Endothelial cell of umbilical vein (primary cell): ENCODE data around the gene ENHO. TPM values are rescaled to one million over a fixed set of nuclear protein-coding genes. Genes with fewer than 3 reads are reported as not detected.

Experiments used
- BruUV-seq: library from RNA; stranded (reverse); fragments of 400-500 nt; replicated peaks from 2 replicates; lab custom pipeline; 2021; lab: Mats Ljungman, UMichigan
- CTCF ChIA-PET: fragments of 300-600, 350-600 bp; sonication (Branson Sonifier 250); formaldehyde crosslinking; loops from one replicate; lab custom pipeline; 2021; ENCODE audit warnings: antibody characterized with exemption, inconsistent platforms; lab: Charles Lee
- POLR2A ChIA-PET: fragments of 300-600, 350-600 bp; sonication (Branson Sonifier 250); formaldehyde crosslinking; loops from one replicate; lab custom pipeline; 2021; ENCODE audit warnings: antibody characterized with exemption, inconsistent platforms; lab: Charles Lee
- DNase-seq: peaks from one replicate; pipeline ENCODE4 v3.0.0-alpha.2; 2011; ENCODE audit warnings: low read depth, low spot score
- FAIRE-seq: peaks from 2 replicates; lab custom pipeline; 2011; peaks lifted over from hg19 to GRCh38; lab: Jason Lieb, UNC
- H2AFZ ChIP-seq: 2 replicates; pipeline ENCODE4 v1.6.0; 2012; ENCODE audit warnings: low read depth, low read length, control low read depth, inconsistent platforms
- H3K27ac ChIP-seq: 2 replicates; pipeline ENCODE4 v1.5.1; 2011; ENCODE audit warnings: low read depth, mild to moderate bottlenecking, control low read depth, low read length, moderate library complexity; ENCODE audit not compliant: insufficient read depth
- H3K27me3 ChIP-seq, 2 experiments: 2 replicates each; pipeline versions ENCODE4 v1.6.0 to v1.6.1; 2011; ENCODE audit warnings: low read length in 2 of 2, mixed read lengths in 1 of 2; ENCODE audit not compliant: control insufficient read depth in 2 of 2, insufficient read depth in 2 of 2
- H3K36me3 ChIP-seq, 2 experiments: 2 replicates in 1 of 2; 3 replicates in 1 of 2; pipeline ENCODE4 v1.5.1; 2011; ENCODE audit warnings: low read length in 2 of 2, mild to moderate bottlenecking in 1 of 2, moderate library complexity in 1 of 2; ENCODE audit not compliant: control insufficient read depth in 2 of 2, insufficient read depth in 2 of 2; ENCODE audit errors: extremely low read depth in 1 of 2
- H3K4me1 ChIP-seq: 3 replicates; pipeline ENCODE4 v1.5.1; 2011; ENCODE audit warnings: mild to moderate bottlenecking, low read length; ENCODE audit not compliant: control insufficient read depth, insufficient read depth; ENCODE audit errors: extremely low read depth
- H3K4me2 ChIP-seq: 2 replicates; pipeline ENCODE4 v1.6.1; 2011; ENCODE audit warnings: low read length, control low read depth, mixed read lengths; ENCODE audit not compliant: insufficient read depth
- H3K4me3 ChIP-seq, 3 experiments: fragments of 200-600 bp in 1 of 3; sonication (generic), shearing (Covaris generic) in 1 of 3; replicated peaks in 1 of 3; 2 replicates each; pipeline ENCODE4 v1.5.1; 2011 to 2016; ENCODE audit warnings: control low read depth in 3 of 3, low read length in 3 of 3, mild to moderate bottlenecking in 2 of 3, inconsistent platforms in 1 of 3, low read depth in 1 of 3, moderate library complexity in 1 of 3; ENCODE audit not compliant: insufficient read depth in 1 of 3
- H3K79me2 ChIP-seq: 2 replicates; pipeline ENCODE4 v1.6.0; 2012; ENCODE audit warnings: low read length, inconsistent platforms; ENCODE audit not compliant: control insufficient read depth, insufficient read depth
- H3K9ac ChIP-seq: replicated peaks from 2 replicates; pipeline ENCODE3; 2011; ENCODE audit warnings: low read length, control low read depth; ENCODE audit not compliant: insufficient read depth; ENCODE audit errors: extremely low read depth
- H3K9me1 ChIP-seq: replicated peaks from 3 replicates; pipeline ENCODE4 v1.6.0; 2011; ENCODE audit warnings: mild to moderate bottlenecking, low read length; ENCODE audit not compliant: control insufficient read depth, insufficient read depth; ENCODE audit errors: extremely low read depth
- H3K9me3 ChIP-seq: replicated peaks from 2 replicates; pipeline ENCODE4 v1.5.1; 2012; ENCODE audit warnings: low read length, inconsistent platforms; ENCODE audit not compliant: control insufficient read depth, insufficient read depth
- H4K20me1 ChIP-seq: replicated peaks from 2 replicates; pipeline ENCODE3; 2011; ENCODE audit warnings: mild to moderate bottlenecking, low read length; ENCODE audit not compliant: control insufficient read depth, insufficient read depth; ENCODE audit errors: extremely low read depth
- CTCF ChIP-seq, 2 donors: IDR thresholded peaks; 1 replicate in 1 of 2; 2 replicates in 1 of 2; pipeline ENCODE4 v1.5.1; 2011; ENCODE audit warnings: low read length in 2 of 2, mild to moderate bottlenecking in 2 of 2, moderate library complexity in 2 of 2, control low read depth in 1 of 2, inconsistent platforms in 1 of 2, low read depth in 1 of 2; ENCODE audit not compliant: insufficient read depth in 1 of 2; ENCODE audit errors: extremely low read depth in 1 of 2
- EZH2 ChIP-seq: IDR thresholded peaks from 2 replicates; pipeline ENCODE4 v1.6.1; 2012; ENCODE audit warnings: borderline replicate concordance, low read depth, mild to moderate bottlenecking, moderate library complexity, low read length, inconsistent platforms; ENCODE audit not compliant: severe bottlenecking
- FOS ChIP-seq: IDR thresholded peaks from 2 replicates; pipeline ENCODE4 v1.6.1; 2011; ENCODE audit warnings: mild to moderate bottlenecking, low read length, moderate library complexity, borderline replicate concordance; ENCODE audit not compliant: insufficient read depth
- GATA2 ChIP-seq: IDR thresholded peaks from 2 replicates; pipeline ENCODE4 v1.7.0; 2011; ENCODE audit warnings: low read depth, mild to moderate bottlenecking, moderate library complexity, mixed read lengths, low read length; ENCODE audit not compliant: insufficient read length, insufficient read depth
- JUN ChIP-seq: IDR thresholded peaks from 2 replicates; pipeline ENCODE4 v1.6.1; 2011; ENCODE audit warnings: borderline replicate concordance, low read depth; ENCODE audit not compliant: insufficient read length, insufficient read depth
- MAX ChIP-seq: IDR thresholded peaks from 2 replicates; pipeline ENCODE4 v1.6.1; 2011; ENCODE audit not compliant: insufficient read depth, insufficient read length
- MYC ChIP-seq: IDR thresholded peaks from one replicate; pipeline ENCODE4 v1.6.1; 2011; ENCODE audit warnings: mild to moderate bottlenecking, low read depth, low read length
- POLR2A ChIP-seq: IDR thresholded peaks from 2 replicates; pipeline ENCODE4 v1.6.1; 2012; ENCODE audit warnings: low read depth, mild to moderate bottlenecking, control low read depth, low read length
- POLR2AphosphoS5 ChIP-seq: IDR thresholded peaks from 2 replicates; pipeline ENCODE4 v1.6.1; 2012; ENCODE audit warnings: low read depth, mild to moderate bottlenecking, control low read depth, low read length, moderate library complexity; ENCODE audit not compliant: insufficient read depth
- dilution Hi-C: fragments of 300-500 bp; cut with MboI; formaldehyde crosslinking; loops from one replicate; pipeline ENCODE4 v1.15.0; 2019; ENCODE audit warnings: low sequenced_read_pairs; ENCODE audit not compliant: extremely low pct_ligation_motif_present
- intact Hi-C: fragments of 100-400 bp; cut with micrococcal nuclease; formaldehyde crosslinking; loops from one replicate; pipeline ENCODE4 v1.10.0; 2022
- polyA plus RNA-seq, 4 experiments: library from polyadenylated mRNA; depleted of rRNA in 3 of 4; stranded (reverse) in 3 of 4; unstranded in 1 of 4; fragments of >200 nt; gene quantifications; 2 replicates each; pipeline versions ENCODE4 v1.2.1 to v1.2.3, GENCODE V29; 2011 to 2012; ENCODE audit warnings: missing spikeins in 1 of 4
- total RNA-seq: library from RNA; stranded (reverse); gene quantifications from 2 replicates; pipeline ENCODE4 v1.2.3, GENCODE V29; 2021

The ENHO gene
- total and polyA plus RNA-seq, 2 donors (not counting 3 experiments of a cell fraction or from before 2014, with no cell fraction given), result 0.10 TPM; not detected in 1

GRCh38 chr9:34508463-34508862, 14.3 kb downstream of the ENHO start:
- H2AFZ ChIP-seq, result no peak overlapping the region
- H3K9me1 ChIP-seq, result no peaks in the 10 kb centered on the region
- no peak for DNase-seq
- no peak overlapping the region for H3K4me2 ChIP-seq
- no peaks in the 10 kb centered on the region for H3K9me3 ChIP-seq
- CTCF ChIA-PET, result interaction anchor here (6.2 kb wide), 1 partner anchor 105 kb away, joined by 21 read pairs; no protein-coding TSS in a partner anchor
- H3K27me3 ChIP-seq, result peaks cover 9% of the 10 kb centered on the region in 2 experiments
- H3K4me3 ChIP-seq, result no peak overlapping the region
- H3K4me1 ChIP-seq, result no peaks in the 10 kb centered on the region
- intact Hi-C loops (no loop called here), dilution Hi-C loops (loop anchor here (25.0 kb wide), 1 partner anchor 96 kb away; no protein-coding TSS in a partner anchor)
- no peaks in the 10 kb centered on the region for H3K79me2 ChIP-seq
- no peak overlapping the region for H3K27ac ChIP-seq
- BruUV-seq, result no TSS peak
- H3K36me3 ChIP-seq, result no peaks in the 10 kb centered on the region
- H4K20me1 ChIP-seq, result no peaks in the 10 kb centered on the region
- H3K9ac ChIP-seq, result no peak overlapping the region
- no peak for TF ChIP-seq CTCF (IDR thresholded peaks at IDR 0.05; ENCODE audit: extremely low read depth in 1 of 2, insufficient read depth in 1 of 2, low read depth in 1 of 2, low read length in 2 of 2)
- no peak for TF ChIP-seq EZH2
- TF ChIP-seq MYC, result no peak
- no peak for TF ChIP-seq POLR2A
- TF ChIP-seq POLR2AphosphoS5, result no peak
- no peak for TF ChIP-seq MAX
- TF ChIP-seq JUN, result no peak
- no peak for TF ChIP-seq GATA2
- no peak for TF ChIP-seq FOS
- FAIRE-seq, result no peak
- POLR2A ChIA-PET, result no interaction called here
